Keratinocyte (primary cell): ENCODE results near the gene PLXNB2. TPM values are rescaled to one million over a fixed set of nuclear protein-coding genes. Genes with fewer than 3 reads are reported as not detected.

ENCODE experiments used
- DNase-seq: peaks from one replicate; pipeline ENCODE4 v3.0.0-alpha.2; 2011; ENCODE audit warnings: low read depth, missing footprints, low spot score
- FAIRE-seq: peaks from 2 replicates; lab custom pipeline; 2011; peaks lifted over from hg19 to GRCh38; lab: Jason Lieb, UNC
- H2AFZ ChIP-seq: 2 replicates; pipeline ENCODE4 v1.6.0; 2012; ENCODE audit warnings: low read length, control low read depth, inconsistent platforms; ENCODE audit not compliant: control insufficient read depth
- H3K27ac ChIP-seq: 2 replicates; pipeline ENCODE4 v1.5.1; 2011; ENCODE audit warnings: low read length; ENCODE audit not compliant: control insufficient read depth, insufficient read depth
- H3K27me3 ChIP-seq: 3 replicates; pipeline ENCODE4 v1.6.0; 2011; ENCODE audit warnings: low read length; ENCODE audit not compliant: control insufficient read depth, insufficient read depth; ENCODE audit errors: extremely low read depth
- H3K36me3 ChIP-seq, 2 experiments: 2 replicates in 1 of 2; 3 replicates in 1 of 2; pipeline ENCODE4 v1.5.1; 2011; ENCODE audit warnings: low read length in 2 of 2, mild to moderate bottlenecking in 1 of 2; ENCODE audit not compliant: control insufficient read depth in 2 of 2, insufficient read depth in 2 of 2; ENCODE audit errors: extremely low read depth in 1 of 2
- H3K4me1 ChIP-seq: 3 replicates; pipeline ENCODE4 v1.5.1; 2011; ENCODE audit warnings: low read length; ENCODE audit not compliant: control insufficient read depth, insufficient read depth; ENCODE audit errors: extremely low read depth
- H3K4me2 ChIP-seq: 3 replicates; pipeline ENCODE4 v1.6.0; 2011; ENCODE audit warnings: low read depth, low read length; ENCODE audit not compliant: control insufficient read depth, insufficient read depth; ENCODE audit errors: extremely low read depth
- H3K4me3 ChIP-seq, 3 experiments: fragments of 200-600 bp in 1 of 3; sonication (generic) in 1 of 3; 2 replicates in 2 of 3; 3 replicates in 1 of 3; pipeline ENCODE4 v1.5.1; 2011 to 2016; ENCODE audit warnings: low read length in 3 of 3, mild to moderate bottlenecking in 3 of 3, control low read depth in 2 of 3, inconsistent platforms in 1 of 3, low read depth in 1 of 3, mixed read lengths in 1 of 3, mixed run types in 1 of 3, moderate library complexity in 1 of 3; ENCODE audit not compliant: control insufficient read depth in 2 of 3, insufficient read depth in 2 of 3; ENCODE audit errors: extremely low read depth in 1 of 3
- H3K79me2 ChIP-seq: 2 replicates; pipeline ENCODE4 v1.6.0; 2012; ENCODE audit warnings: low read length; ENCODE audit not compliant: control insufficient read depth, insufficient read depth
- H3K9ac ChIP-seq: 3 replicates; pipeline ENCODE4 v1.6.0; 2011; ENCODE audit warnings: low read length; ENCODE audit not compliant: control insufficient read depth, insufficient read depth; ENCODE audit errors: extremely low read depth
- H3K9me1 ChIP-seq: 3 replicates; pipeline ENCODE4 v1.6.0; 2011; ENCODE audit warnings: low read length; ENCODE audit not compliant: control insufficient read depth, insufficient read depth; ENCODE audit errors: extremely low read depth
- H3K9me3 ChIP-seq: 2 replicates; pipeline ENCODE4 v1.5.1; 2012; ENCODE audit warnings: low read depth, low read length; ENCODE audit not compliant: control insufficient read depth
- H4K20me1 ChIP-seq: 3 replicates; pipeline ENCODE4 v1.6.0; 2011; ENCODE audit warnings: low read length; ENCODE audit not compliant: control insufficient read depth, insufficient read depth; ENCODE audit errors: extremely low read depth
- EZH2 ChIP-seq: IDR thresholded peaks from one replicate; pipeline ENCODE4 v1.6.1; 2012; ENCODE audit warnings: inconsistent platforms, mild to moderate bottlenecking, low read length, moderate library complexity
- dilution Hi-C: fragments of 300-500 bp; cut with MboI; formaldehyde crosslinking; loops from one replicate; pipeline ENCODE4 v1.7.0; 2020; ENCODE audit warnings: low sequenced_read_pairs; ENCODE audit not compliant: extremely low pct_ligation_motif_present
- polyA plus RNA-seq, 5 experiments: library from polyadenylated mRNA; depleted of rRNA in 3 of 5; stranded (reverse) in 3 of 5; stranded (forward) in 1 of 5; unstranded in 1 of 5; fragments of >200 nt; gene quantifications; 1 replicate in 1 of 5; 2 replicates in 3 of 5; 3 replicates in 1 of 5; pipeline versions ENCODE4 v1.2.1 to v1.2.3, GENCODE V29; 2011 to 2012; ENCODE audit warnings: missing spikeins in 2 of 5, low read depth in 1 of 5, low replicate concordance in 1 of 5
- TF ChIP-seq, protein P1 (sequence below), 3 experiments: IDR thresholded peaks in 1 of 3; conservative IDR thresholded peaks in 1 of 3; optimal IDR thresholded peaks in 1 of 3; 2 replicates in 2 of 3; 3 replicates in 1 of 3; pipeline versions ENCODE3 to v1.5.1; 2011; ENCODE audit warnings: low read length in 3 of 3, mild to moderate bottlenecking in 3 of 3, moderate library complexity in 2 of 3, control low read depth in 1 of 3, inconsistent platforms in 1 of 3; ENCODE audit not compliant: insufficient read depth in 2 of 3; ENCODE audit errors: extremely low read depth in 1 of 3

The PLXNB2 gene
- polyA plus RNA-seq, 1 donor (not counting 4 experiments of a cell fraction or from before 2014, with no cell fraction given), result 44.3 TPM

GRCh38 chr22:50255607-50256006 is 51.8 kb downstream of the PLXNB2 start:
- Histone ChIP-seq H3K4me2 (no peak overlapping the region), H3K4me1 (peaks cover 2% of the 10 kb centered on the region), H3K27me3 (no peaks in the 10 kb centered on the region), H4K20me1 (no peaks in the 10 kb centered on the region), H3K9me3 (no peaks in the 10 kb centered on the region), H2AFZ (no peak overlapping the region), H3K9ac (no peak overlapping the region), H3K9me1 (no peaks in the 10 kb centered on the region), H3K4me3 (no peak overlapping the region), H3K79me2 (no peaks in the 10 kb centered on the region), H3K27ac (no peak overlapping the region), H3K36me3 (peaks cover 0 to 5% of the 10 kb centered on the region in 2 experiments)
- dilution Hi-C loops, result no loop called here
- DNase-seq (no peak), FAIRE-seq (no peak)
- TF ChIP-seq EZH2, result no peak
- TF ChIP-seq, protein P1, sequence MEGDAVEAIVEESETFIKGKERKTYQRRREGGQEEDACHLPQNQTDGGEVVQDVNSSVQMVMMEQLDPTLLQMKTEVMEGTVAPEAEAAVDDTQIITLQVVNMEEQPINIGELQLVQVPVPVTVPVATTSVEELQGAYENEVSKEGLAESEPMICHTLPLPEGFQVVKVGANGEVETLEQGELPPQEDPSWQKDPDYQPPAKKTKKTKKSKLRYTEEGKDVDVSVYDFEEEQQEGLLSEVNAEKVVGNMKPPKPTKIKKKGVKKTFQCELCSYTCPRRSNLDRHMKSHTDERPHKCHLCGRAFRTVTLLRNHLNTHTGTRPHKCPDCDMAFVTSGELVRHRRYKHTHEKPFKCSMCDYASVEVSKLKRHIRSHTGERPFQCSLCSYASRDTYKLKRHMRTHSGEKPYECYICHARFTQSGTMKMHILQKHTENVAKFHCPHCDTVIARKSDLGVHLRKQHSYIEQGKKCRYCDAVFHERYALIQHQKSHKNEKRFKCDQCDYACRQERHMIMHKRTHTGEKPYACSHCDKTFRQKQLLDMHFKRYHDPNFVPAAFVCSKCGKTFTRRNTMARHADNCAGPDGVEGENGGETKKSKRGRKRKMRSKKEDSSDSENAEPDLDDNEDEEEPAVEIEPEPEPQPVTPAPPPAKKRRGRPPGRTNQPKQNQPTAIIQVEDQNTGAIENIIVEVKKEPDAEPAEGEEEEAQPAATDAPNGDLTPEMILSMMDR (optimal IDR thresholded peaks at IDR 0.05 in 1 of 3, IDR thresholded peaks at IDR 0.05 in 1 of 3, conservative IDR thresholded peaks at IDR 0.05 in 1 of 3; ENCODE audit: extremely low read depth in 1 of 3, insufficient read depth in 2 of 3, low read length in 3 of 3), result no peak

- Histone ChIP-seq H2AFZ (no peak overlapping the region), H3K4me1 (peaks cover 5% of the 10 kb centered on the region), H3K36me3 (peaks cover 0 to 5% of the 10 kb centered on the region in 2 experiments), H3K4me2 (no peak overlapping the region), H3K79me2 (no peaks in the 10 kb centered on the region), H3K9ac (no peak overlapping the region), H3K27me3 (no peaks in the 10 kb centered on the region), H3K9me3 (no peaks in the 10 kb centered on the region), H4K20me1 (no peaks in the 10 kb centered on the region), H3K4me3 (no peak overlapping the region), H3K27ac (no peak overlapping the region), H3K9me1 (no peaks in the 10 kb centered on the region)
- no peak for DNase-seq
- dilution Hi-C loops, result no loop called here
- no peak for TF ChIP-seq EZH2
- TF ChIP-seq, protein P1 (optimal IDR thresholded peaks at IDR 0.05 in 1 of 3, IDR thresholded peaks at IDR 0.05 in 1 of 3, conservative IDR thresholded peaks at IDR 0.05 in 1 of 3; ENCODE audit: extremely low read depth in 1 of 3, insufficient read depth in 2 of 3, low read length in 3 of 3), result no peak
- FAIRE-seq, result no peak
Measured at GRCh38 chr22:50255099-50255498, 52.3 kb downstream of the PLXNB2 start.
